GM19463 (cell line): ENCODE measurements around the gene NEK6.

Source experiments
- ATAC-seq: cut with Tn5 transposase; IDR thresholded peaks from one replicate; pipeline ENCODE4 v1.9.1; 2021; ENCODE audit warnings: mild to moderate bottlenecking, moderate library complexity; ENCODE audit not compliant: unreplicated experiment

The NEK6 gene

GRCh38 chr9:124312290-124313265 is 54.8 kb downstream of the NEK6 start:
- no peak for ATAC-seq

- no peak for ATAC-seq
Measured at GRCh38 chr9:124313940-124314339, 56.2 kb downstream of the NEK6 start.

GRCh38 chr9:124315882-124316281 is 58.1 kb downstream of the NEK6 start:
- ATAC-seq: no peak

- no peak for ATAC-seq
Measured at GRCh38 chr9:124320062-124320973, 62.6 kb downstream of the NEK6 start.

GRCh38 chr9:124321416-124321815 is 63.7 kb downstream of the NEK6 start:
- ATAC-seq: no peak

GRCh38 chr9:124321935-124322334 is 64.2 kb downstream of the NEK6 start:
- ATAC-seq: no peak

GRCh38 chr9:124322618-124323432 is 65.1 kb downstream of the NEK6 start:
- no peak for ATAC-seq

GRCh38 chr9:124323904-124324303 is 66.2 kb downstream of the NEK6 start:
- ATAC-seq: no peak

- ATAC-seq: no peak
Measured at GRCh38 chr9:124325816-124326215, 68.1 kb downstream of the NEK6 start.

- no peak for ATAC-seq
Measured at GRCh38 chr9:124326378-124326777, 68.6 kb downstream of the NEK6 start.

GRCh38 chr9:124327491-124327890 is 69.7 kb downstream of the NEK6 start:
- no peak for ATAC-seq

- no peak for ATAC-seq
Measured at GRCh38 chr9:124328285-124328684, 70.5 kb downstream of the NEK6 start.

GRCh38 chr9:124329206-124329792 is 71.5 kb downstream of the NEK6 start:
- ATAC-seq: no peak

GRCh38 chr9:124330011-124330697 is 72.4 kb downstream of the NEK6 start:
- no peak for ATAC-seq

GRCh38 chr9:124331580-124331979 is 73.8 kb downstream of the NEK6 start:
- no peak for ATAC-seq

- ATAC-seq: no peak
Measured at GRCh38 chr9:124332361-124333202, 74.8 kb downstream of the NEK6 start.

GRCh38 chr9:124333203-124333579 is 75.4 kb downstream of the NEK6 start:
- ATAC-seq: no peak

GRCh38 chr9:124334568-124335319 is 77.0 kb downstream of the NEK6 start:
- no peak for ATAC-seq
